GM18499 (cell line): ENCODE measurements around the gene CCNI2.
"Not testable (repeated sequence)": the region's sequence is repeated elsewhere in the genome, so short reads cannot be mapped to it uniquely, and the experiment has no call there.

Experiments
- ATAC-seq: cut with Tn5 transposase; IDR thresholded peaks from one replicate; pipeline ENCODE4 v1.9.1; 2021; ENCODE audit warnings: moderate number of reproducible peaks; ENCODE audit not compliant: insufficient read depth, unreplicated experiment

CCNI2 gene

GRCh38 chr5:132778856-132779255 is 31.6 kb downstream of the CCNI2 start:
- ATAC-seq, result no peak

GRCh38 chr5:132779961-132780360 is 32.7 kb downstream of the CCNI2 start:
- ATAC-seq, result no peak

- no peak for ATAC-seq
Measured at GRCh38 chr5:132780577-132780976, 33.4 kb downstream of the CCNI2 start.

GRCh38 chr5:132781029-132781428 is 33.8 kb downstream of the CCNI2 start:
- ATAC-seq, result no peak

- no peak for ATAC-seq
Measured at GRCh38 chr5:132782101-132782500, 34.9 kb downstream of the CCNI2 start.

- ATAC-seq, result no peak
Measured at GRCh38 chr5:132785365-132785764, 38.1 kb downstream of the CCNI2 start.

- ATAC-seq, result no peak
Measured at GRCh38 chr5:132785864-132786263, 38.6 kb downstream of the CCNI2 start.

- ATAC-seq, result no peak
Measured at GRCh38 chr5:132787076-132787475, 39.9 kb downstream of the CCNI2 start.

- ATAC-seq, result no peak
Measured at GRCh38 chr5:132788508-132788907, 41.3 kb downstream of the CCNI2 start.

GRCh38 chr5:132788990-132789886 is 42.0 kb downstream of the CCNI2 start:
- ATAC-seq, result no peak

- no peak for ATAC-seq
Measured at GRCh38 chr5:132790201-132790865, 43.1 kb downstream of the CCNI2 start.

- no peak for ATAC-seq
Measured at GRCh38 chr5:132791026-132791425, 43.8 kb downstream of the CCNI2 start.

GRCh38 chr5:132797651-132798050 is 50.4 kb downstream of the CCNI2 start:
- ATAC-seq, result no peak

GRCh38 chr5:132799392-132799791 is 52.2 kb downstream of the CCNI2 start:
- ATAC-seq, result no peak

- no peak for ATAC-seq
Measured at GRCh38 chr5:132800545-132800944, 53.3 kb downstream of the CCNI2 start.

GRCh38 chr5:132802044-132802684 is 54.9 kb downstream of the CCNI2 start:
- no peak for ATAC-seq

- not testable (repeated sequence) for ATAC-seq
Measured at GRCh38 chr5:132802685-132803066, 55.5 kb downstream of the CCNI2 start.
